Vagina (tissue), 2 donors: ENCODE measurements around the gene PTPN5.

Experiments
- POLR2AphosphoS5 ChIP-seq, 2 donors: sonication (generic); formaldehyde crosslinking; IDR thresholded peaks; one replicate each; pipeline ENCODE4 v1.9.0; 2017; ENCODE audit warnings: antibody characterized with exemption in 2 of 2, mild to moderate bottlenecking in 2 of 2, low read depth in 1 of 2; ENCODE audit not compliant: insufficient read depth in 1 of 2
- TF ChIP-seq, protein P1 (sequence below), 3 experiments: fragments of 450-650 bp in 2 of 3; fragments of 200-600 bp in 1 of 3; sonication (generic) in 1 of 3; IDR thresholded peaks; one replicate each; pipeline ENCODE4 v1.5.1; 2017 to 2019; ENCODE audit warnings: antibody characterized with exemption in 3 of 3, mild to moderate bottlenecking in 2 of 3, moderate library complexity in 2 of 3

DNA sequence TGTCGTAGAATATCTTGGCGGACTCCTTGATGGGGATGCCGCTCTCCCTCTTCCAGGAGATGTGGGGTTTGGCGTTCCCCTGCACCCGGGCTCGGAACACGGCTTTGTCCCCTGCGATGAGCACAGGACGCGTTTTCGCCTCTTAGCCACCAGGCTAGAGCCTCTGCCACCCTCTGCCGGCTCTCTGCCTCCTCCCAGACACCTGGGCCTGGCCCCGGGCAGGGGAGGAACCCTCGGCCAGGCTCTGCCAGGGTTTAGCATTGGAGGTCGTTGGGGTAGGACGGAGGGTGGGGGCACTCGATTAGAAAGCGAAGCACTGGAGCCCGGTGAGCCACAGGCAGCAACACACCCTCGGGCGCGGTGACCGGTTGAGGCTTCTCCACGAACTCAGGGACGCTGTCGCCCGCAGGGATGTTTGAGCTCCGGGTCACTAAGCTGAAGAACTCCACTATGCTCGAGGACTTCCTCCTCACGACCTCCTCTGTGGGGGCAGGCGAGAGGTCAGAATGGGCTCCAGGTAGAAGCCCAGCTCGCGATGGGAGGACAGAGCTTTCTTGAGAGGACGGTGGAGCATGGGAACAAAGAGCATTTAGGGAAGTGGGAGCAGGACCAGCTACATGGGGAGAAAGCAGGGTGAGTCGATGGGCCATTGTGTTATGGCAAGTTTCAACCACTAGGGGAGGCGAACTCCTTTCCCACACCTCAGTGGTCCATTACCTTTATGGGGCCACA lies 69.9 kb downstream of the PTPN5 start:
- TF ChIP-seq POLR2AphosphoS5 (IDR thresholded peaks at IDR 0.05; ENCODE audit: insufficient read depth in 1 of 2, low read depth in 1 of 2), result no peak
- TF ChIP-seq, protein P1, sequence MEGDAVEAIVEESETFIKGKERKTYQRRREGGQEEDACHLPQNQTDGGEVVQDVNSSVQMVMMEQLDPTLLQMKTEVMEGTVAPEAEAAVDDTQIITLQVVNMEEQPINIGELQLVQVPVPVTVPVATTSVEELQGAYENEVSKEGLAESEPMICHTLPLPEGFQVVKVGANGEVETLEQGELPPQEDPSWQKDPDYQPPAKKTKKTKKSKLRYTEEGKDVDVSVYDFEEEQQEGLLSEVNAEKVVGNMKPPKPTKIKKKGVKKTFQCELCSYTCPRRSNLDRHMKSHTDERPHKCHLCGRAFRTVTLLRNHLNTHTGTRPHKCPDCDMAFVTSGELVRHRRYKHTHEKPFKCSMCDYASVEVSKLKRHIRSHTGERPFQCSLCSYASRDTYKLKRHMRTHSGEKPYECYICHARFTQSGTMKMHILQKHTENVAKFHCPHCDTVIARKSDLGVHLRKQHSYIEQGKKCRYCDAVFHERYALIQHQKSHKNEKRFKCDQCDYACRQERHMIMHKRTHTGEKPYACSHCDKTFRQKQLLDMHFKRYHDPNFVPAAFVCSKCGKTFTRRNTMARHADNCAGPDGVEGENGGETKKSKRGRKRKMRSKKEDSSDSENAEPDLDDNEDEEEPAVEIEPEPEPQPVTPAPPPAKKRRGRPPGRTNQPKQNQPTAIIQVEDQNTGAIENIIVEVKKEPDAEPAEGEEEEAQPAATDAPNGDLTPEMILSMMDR (IDR thresholded peaks at IDR 0.05), result peak in 2 of 3 experiments; percentile 46 to 64
